Astrocyte (in vitro differentiated cells and primary cell): Measurements from ENCODE around the gene AQP5.

Experiments
- EZH2 ChIP-seq: IDR thresholded peaks from 2 replicates; pipeline ENCODE4 v1.6.1; 2012; ENCODE audit warnings: mild to moderate bottlenecking, low read length, inconsistent platforms; ENCODE audit not compliant: insufficient read depth
- TF ChIP-seq, protein P1 (sequence below): IDR thresholded peaks from 2 replicates; pipeline ENCODE4 v1.5.1; 2011; ENCODE audit warnings: low read depth, mild to moderate bottlenecking, inconsistent platforms, low read length, moderate library complexity; ENCODE audit not compliant: insufficient read depth

DNA sequence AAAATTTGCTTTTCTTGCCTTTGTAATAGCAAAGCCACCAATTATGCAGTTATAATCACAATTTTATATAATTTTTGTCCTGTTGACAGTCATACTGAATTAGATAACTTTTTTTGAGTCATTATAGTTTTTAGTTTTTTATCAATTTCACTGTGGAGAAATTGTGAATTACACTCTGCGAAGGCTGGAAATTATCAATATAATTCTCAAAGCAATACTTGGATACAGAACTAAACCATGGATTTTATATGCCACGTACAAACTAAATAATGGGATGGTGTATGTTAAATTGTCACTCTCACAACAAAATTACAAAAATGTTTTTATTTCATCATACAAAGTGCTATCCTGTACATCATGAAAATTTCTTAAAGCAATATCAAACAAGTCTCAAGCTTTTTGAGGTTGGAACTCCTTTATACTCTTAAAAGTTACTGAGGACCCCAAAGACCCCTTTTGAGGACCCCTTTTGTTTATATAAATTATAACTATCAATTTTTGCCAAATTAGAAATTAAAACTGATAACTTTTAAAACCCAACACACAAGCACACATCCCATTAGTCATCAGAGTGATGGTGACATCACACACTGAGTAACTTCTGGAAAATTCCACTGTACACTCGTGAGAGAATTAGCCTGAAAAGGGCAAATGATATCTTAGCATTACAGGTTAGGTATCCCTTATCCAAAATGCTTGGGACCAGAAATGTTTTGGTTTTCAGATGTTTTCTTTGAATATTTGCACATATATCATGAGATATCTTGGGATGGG lies 31.0 kb upstream of the AQP5 start:
- TF ChIP-seq, protein P1, sequence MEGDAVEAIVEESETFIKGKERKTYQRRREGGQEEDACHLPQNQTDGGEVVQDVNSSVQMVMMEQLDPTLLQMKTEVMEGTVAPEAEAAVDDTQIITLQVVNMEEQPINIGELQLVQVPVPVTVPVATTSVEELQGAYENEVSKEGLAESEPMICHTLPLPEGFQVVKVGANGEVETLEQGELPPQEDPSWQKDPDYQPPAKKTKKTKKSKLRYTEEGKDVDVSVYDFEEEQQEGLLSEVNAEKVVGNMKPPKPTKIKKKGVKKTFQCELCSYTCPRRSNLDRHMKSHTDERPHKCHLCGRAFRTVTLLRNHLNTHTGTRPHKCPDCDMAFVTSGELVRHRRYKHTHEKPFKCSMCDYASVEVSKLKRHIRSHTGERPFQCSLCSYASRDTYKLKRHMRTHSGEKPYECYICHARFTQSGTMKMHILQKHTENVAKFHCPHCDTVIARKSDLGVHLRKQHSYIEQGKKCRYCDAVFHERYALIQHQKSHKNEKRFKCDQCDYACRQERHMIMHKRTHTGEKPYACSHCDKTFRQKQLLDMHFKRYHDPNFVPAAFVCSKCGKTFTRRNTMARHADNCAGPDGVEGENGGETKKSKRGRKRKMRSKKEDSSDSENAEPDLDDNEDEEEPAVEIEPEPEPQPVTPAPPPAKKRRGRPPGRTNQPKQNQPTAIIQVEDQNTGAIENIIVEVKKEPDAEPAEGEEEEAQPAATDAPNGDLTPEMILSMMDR: no peak
- TF ChIP-seq EZH2: no peak
